Panc1 (cell line): Measurements from ENCODE around the gene PGS1.

Experiments
- POLR2AphosphoS5 ChIP-seq: IDR thresholded peaks from 2 replicates; pipeline ENCODE4 v1.6.1; 2012; ENCODE audit warnings: mild to moderate bottlenecking, low read depth, low read length, moderate library complexity
- SIN3A ChIP-seq: IDR thresholded peaks from 2 replicates; pipeline ENCODE4 v1.6.1; 2012; ENCODE audit warnings: low read depth, mild to moderate bottlenecking, low read length, moderate library complexity, borderline replicate concordance; ENCODE audit not compliant: insufficient read depth
- TCF7L2 ChIP-seq: IDR thresholded peaks from 2 replicates; pipeline ENCODE4 v1.6.1; 2011; ENCODE audit warnings: mild to moderate bottlenecking, low read depth, low read length, inconsistent platforms
- TF ChIP-seq, protein P1 (sequence below): fragments of 450-650 bp; IDR thresholded peaks from 2 replicates; pipeline ENCODE4 v1.5.1; 2017; ENCODE audit warnings: mild to moderate bottlenecking

DNA sequence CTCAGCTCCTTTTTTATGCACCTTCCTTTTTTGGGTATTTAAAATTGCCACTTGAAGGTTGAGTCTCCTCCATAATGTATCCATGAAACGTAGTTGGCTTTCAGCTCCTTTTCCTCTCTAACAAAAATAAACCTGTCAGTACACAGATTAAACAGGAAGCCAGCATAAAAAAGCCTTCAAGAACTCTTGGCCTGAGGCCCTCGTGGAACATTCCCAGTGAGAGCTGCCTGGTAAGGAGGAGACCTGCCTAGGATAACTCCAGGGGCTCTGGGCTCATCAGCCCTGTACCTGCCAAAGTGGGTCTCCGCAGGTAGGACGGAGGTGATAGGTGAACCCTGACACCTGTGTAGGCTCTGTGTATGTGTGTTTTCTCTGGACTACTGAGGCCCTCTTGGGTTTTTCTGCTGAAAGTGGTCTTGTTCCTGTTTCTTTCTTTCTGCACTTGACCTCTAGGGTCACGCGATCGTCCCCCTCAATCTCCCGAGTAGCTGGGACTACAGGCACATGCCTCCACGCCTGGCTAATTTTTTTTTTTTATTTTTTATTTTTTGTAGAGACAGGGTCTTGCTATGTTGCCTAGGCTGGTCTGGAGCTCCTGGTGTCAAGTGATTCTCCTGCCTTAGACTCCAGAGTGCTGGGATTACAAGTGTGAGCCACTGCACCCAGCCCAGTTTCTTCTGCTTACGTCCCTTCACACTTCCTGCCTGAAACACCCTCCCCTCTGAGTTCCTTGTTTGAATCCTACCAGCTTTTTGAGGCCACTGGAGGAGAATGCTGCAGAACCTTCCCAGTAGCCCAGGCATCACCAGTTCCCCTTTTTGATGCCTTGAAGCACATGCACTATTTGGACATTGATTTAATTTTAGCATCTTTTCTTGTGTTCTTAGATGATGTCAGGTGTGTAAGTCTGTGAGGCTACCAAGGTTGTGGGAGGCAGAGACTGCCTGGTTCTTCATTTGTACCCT, 9.8 kb downstream of the PGS1 start:
- TF ChIP-seq, protein P1, sequence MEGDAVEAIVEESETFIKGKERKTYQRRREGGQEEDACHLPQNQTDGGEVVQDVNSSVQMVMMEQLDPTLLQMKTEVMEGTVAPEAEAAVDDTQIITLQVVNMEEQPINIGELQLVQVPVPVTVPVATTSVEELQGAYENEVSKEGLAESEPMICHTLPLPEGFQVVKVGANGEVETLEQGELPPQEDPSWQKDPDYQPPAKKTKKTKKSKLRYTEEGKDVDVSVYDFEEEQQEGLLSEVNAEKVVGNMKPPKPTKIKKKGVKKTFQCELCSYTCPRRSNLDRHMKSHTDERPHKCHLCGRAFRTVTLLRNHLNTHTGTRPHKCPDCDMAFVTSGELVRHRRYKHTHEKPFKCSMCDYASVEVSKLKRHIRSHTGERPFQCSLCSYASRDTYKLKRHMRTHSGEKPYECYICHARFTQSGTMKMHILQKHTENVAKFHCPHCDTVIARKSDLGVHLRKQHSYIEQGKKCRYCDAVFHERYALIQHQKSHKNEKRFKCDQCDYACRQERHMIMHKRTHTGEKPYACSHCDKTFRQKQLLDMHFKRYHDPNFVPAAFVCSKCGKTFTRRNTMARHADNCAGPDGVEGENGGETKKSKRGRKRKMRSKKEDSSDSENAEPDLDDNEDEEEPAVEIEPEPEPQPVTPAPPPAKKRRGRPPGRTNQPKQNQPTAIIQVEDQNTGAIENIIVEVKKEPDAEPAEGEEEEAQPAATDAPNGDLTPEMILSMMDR: no peak
- TF ChIP-seq POLR2AphosphoS5 (no peak), SIN3A (no peak), TCF7L2 (no peak)
